Measurements from ENCODE around the gene FBXW11. TPM values are rescaled to one million over a fixed set of nuclear protein-coding genes. Genes with fewer than 3 reads are reported as not detected.

FBXW11 gene
- total RNA-seq, 4 donors from 2014 or later = 40.7 to 76.7 (median 49.1) TPM

- H3K36me3 ChIP-seq = no peaks in the 10 kb centered on the region
- no peak for DNase-seq
- H3K4me1 ChIP-seq = peaks cover 0 to 14% (median 3%) of the 10 kb centered on the region in 4 donors
- no peak overlapping the region for H3K4me3 ChIP-seq
- no peaks in the 10 kb centered on the region for H3K27me3 ChIP-seq
- TF ChIP-seq POLR2A (IDR thresholded peaks at IDR 0.05) (no peak), CTCF (IDR thresholded peaks at IDR 0.05) (no peak)
- H3K9me3 ChIP-seq = no peaks in the 10 kb centered on the region
- no peak overlapping the region for H3K27ac ChIP-seq
Observed at GRCh38 chr5:171956887-171957495, 49.4 kb downstream of the FBXW11 start.

- Histone ChIP-seq H3K4me3 (no peak overlapping the region), H3K4me1 (peaks cover 0 to 13% (median 3%) of the 10 kb centered on the region in 4 donors), H3K27ac (no peak overlapping the region), H3K9me3 (no peaks in the 10 kb centered on the region), H3K36me3 (no peaks in the 10 kb centered on the region), H3K27me3 (no peaks in the 10 kb centered on the region)
- TF ChIP-seq CTCF (IDR thresholded peaks at IDR 0.05) (no peak), POLR2A (IDR thresholded peaks at IDR 0.05) (no peak)
- no peak for DNase-seq
Observed at GRCh38 chr5:171956314-171956713, 50.1 kb downstream of the FBXW11 start.

GRCh38 chr5:171955761-171956160 is 50.7 kb downstream of the FBXW11 start:
- DNase-seq = no peak
- Histone ChIP-seq H3K4me1 (peaks cover 0 to 13% (median 3%) of the 10 kb centered on the region in 4 donors), H3K9me3 (no peaks in the 10 kb centered on the region), H3K36me3 (no peaks in the 10 kb centered on the region), H3K27ac (no peak overlapping the region), H3K4me3 (no peak overlapping the region), H3K27me3 (no peaks in the 10 kb centered on the region)
- TF ChIP-seq POLR2A (IDR thresholded peaks at IDR 0.05) (no peak), CTCF (IDR thresholded peaks at IDR 0.05) (no peak)

- no peak overlapping the region for H3K27ac ChIP-seq
Observed at GRCh38 chr5:171954721-171955120, 51.7 kb downstream of the FBXW11 start.

GRCh38 chr5:171953860-171954701 is 52.4 kb downstream of the FBXW11 start:
- no peak overlapping the region for H3K4me3 ChIP-seq
- peaks cover 0 to 13% (median 3%) of the 10 kb centered on the region in 4 donors for H3K4me1 ChIP-seq

More at GRCh38 chr5:171954721-171955120, 51.7 kb downstream of the FBXW11 start:
- Histone ChIP-seq H3K27me3 (no peaks in the 10 kb centered on the region), H3K4me3 (no peak overlapping the region), H3K36me3 (no peaks in the 10 kb centered on the region), H3K4me1 (peaks cover 0 to 13% (median 3%) of the 10 kb centered on the region in 4 donors), H3K9me3 (no peaks in the 10 kb centered on the region)
- TF ChIP-seq POLR2A (IDR thresholded peaks at IDR 0.05) (no peak), CTCF (IDR thresholded peaks at IDR 0.05) (no peak)
- no peak for DNase-seq

More at GRCh38 chr5:171953860-171954701, 52.4 kb downstream of the FBXW11 start:
- TF ChIP-seq POLR2A (IDR thresholded peaks at IDR 0.05) (no peak), CTCF (IDR thresholded peaks at IDR 0.05) (no peak)
- no peak for DNase-seq
- Histone ChIP-seq H3K27me3 (no peaks in the 10 kb centered on the region), H3K9me3 (no peaks in the 10 kb centered on the region), H3K36me3 (no peaks in the 10 kb centered on the region), H3K27ac (no peak overlapping the region)
